CD14-positive monocyte (primary cell): Measurements from ENCODE around the gene MT1E. TPM values are rescaled to one million over a fixed set of nuclear protein-coding genes. Genes with fewer than 3 reads are reported as not detected.

Experiments used
- DNase-seq, 3 donors: peaks; one replicate each; pipeline ENCODE4 v3.0.0-alpha.2; 2011 to 2022
- H2AFZ ChIP-seq: 2 replicates; pipeline ENCODE4 v1.6.0; 2012; ENCODE audit warnings: mild to moderate bottlenecking, low read depth, low read length, inconsistent platforms; ENCODE audit not compliant: insufficient read depth, poor library complexity, severe bottlenecking
- H3K27ac ChIP-seq, 2 donors: 1 replicate in 1 of 2; 2 replicates in 1 of 2; pipeline ENCODE4 v1.5.1; 2012 to 2013; ENCODE audit warnings: low read length in 2 of 2, control low read depth in 1 of 2, inconsistent platforms in 1 of 2, low read depth in 1 of 2, mild to moderate bottlenecking in 1 of 2
- H3K27me3 ChIP-seq, 2 donors: one replicate each; pipeline versions ENCODE4 v1.6.0 to v1.6.1; 2011 to 2013; ENCODE audit warnings: low read length in 2 of 2; ENCODE audit not compliant: control insufficient read depth in 2 of 2, insufficient read depth in 2 of 2
- H3K36me3 ChIP-seq, 2 donors: replicated peaks in 1 of 2; 1 replicate in 1 of 2; 2 replicates in 1 of 2; pipeline versions ENCODE4 v1.5.1 to v1.6.1; 2012 to 2013; ENCODE audit warnings: low read length in 2 of 2, control low read depth in 1 of 2, inconsistent platforms in 1 of 2, mild to moderate bottlenecking in 1 of 2; ENCODE audit not compliant: insufficient read depth in 2 of 2, control insufficient read depth in 1 of 2
- H3K4me1 ChIP-seq, 2 donors: 1 replicate in 1 of 2; 2 replicates in 1 of 2; pipeline versions ENCODE4 v1.5.1 to v1.6.1; 2012 to 2013; ENCODE audit warnings: low read length in 2 of 2, control low read depth in 1 of 2, inconsistent platforms in 1 of 2, mild to moderate bottlenecking in 1 of 2, moderate library complexity in 1 of 2; ENCODE audit not compliant: insufficient read depth in 2 of 2, control insufficient read depth in 1 of 2
- H3K4me2 ChIP-seq: replicated peaks from 2 replicates; pipeline ENCODE3; 2012; ENCODE audit warnings: low read length, moderate library complexity, mild to moderate bottlenecking; ENCODE audit not compliant: poor library complexity, severe bottlenecking; ENCODE audit errors: extremely low read depth
- H3K4me3 ChIP-seq, 3 experiments: fragments of 200-600 bp in 1 of 3; sonication (generic) in 1 of 3; replicated peaks in 1 of 3; 1 replicate in 2 of 3; 2 replicates in 1 of 3; pipeline ENCODE4 v1.5.1; 2011 to 2013; ENCODE audit warnings: low read length in 3 of 3, mild to moderate bottlenecking in 3 of 3, control low read depth in 2 of 3, low read depth in 2 of 3, inconsistent platforms in 1 of 3, moderate library complexity in 1 of 3
- H3K79me2 ChIP-seq: 2 replicates; pipeline ENCODE4 v1.6.0; 2012; ENCODE audit warnings: mild to moderate bottlenecking, control low read depth, inconsistent platforms, low read length, moderate library complexity; ENCODE audit not compliant: insufficient read depth
- H3K9ac ChIP-seq: 2 replicates; pipeline ENCODE4 v1.6.0; 2017; ENCODE audit warnings: low read length, mild to moderate bottlenecking; ENCODE audit not compliant: insufficient read depth, poor library complexity, severe bottlenecking
- H3K9me3 ChIP-seq, 2 donors: replicated peaks in 1 of 2; 1 replicate in 1 of 2; 2 replicates in 1 of 2; pipeline versions ENCODE4 v1.5.1 to v1.6.1; 2012 to 2013; ENCODE audit warnings: low read length in 2 of 2, control low read depth in 1 of 2; ENCODE audit not compliant: control insufficient read depth in 1 of 2, insufficient read depth in 1 of 2
- H4K20me1 ChIP-seq: 2 replicates; pipeline ENCODE4 v1.6.0; 2012; ENCODE audit warnings: mild to moderate bottlenecking, low read length, control low read depth, moderate library complexity; ENCODE audit not compliant: insufficient read depth
- H3K27ac Mint-ChIP-seq, 7 donors: one replicate each; pipeline ENCODE4 v1.8.0; 2020; ENCODE audit warnings: mild to moderate bottlenecking in 7 of 7, mixed read lengths in 7 of 7, moderate library complexity in 6 of 7, inconsistent platforms in 2 of 7
- H3K27me3 Mint-ChIP-seq, 3 donors: one replicate each; pipeline ENCODE4 v1.8.0; 2021 to 2022; ENCODE audit warnings: low read depth in 3 of 3, mild to moderate bottlenecking in 3 of 3, mixed read lengths in 3 of 3, moderate library complexity in 3 of 3, inconsistent platforms in 1 of 3
- H3K36me3 Mint-ChIP-seq, 2 donors: one replicate each; pipeline ENCODE4 v1.8.0; 2020; ENCODE audit warnings: mixed read lengths in 2 of 2, inconsistent platforms in 1 of 2, mild to moderate bottlenecking in 1 of 2
- H3K4me1 Mint-ChIP-seq: one replicate; pipeline ENCODE4 v1.8.0; 2020; ENCODE audit warnings: mild to moderate bottlenecking, mixed read lengths
- H3K4me3 Mint-ChIP-seq, 2 donors: one replicate each; pipeline ENCODE4 v1.8.0; 2020; ENCODE audit warnings: mild to moderate bottlenecking in 2 of 2, mixed read lengths in 2 of 2, moderate library complexity in 1 of 2
- H3K9me3 Mint-ChIP-seq, 7 donors: one replicate each; pipeline ENCODE4 v1.8.0; 2020 to 2022; ENCODE audit warnings: mixed read lengths in 7 of 7, mild to moderate bottlenecking in 6 of 7, moderate library complexity in 6 of 7, inconsistent platforms in 2 of 7
- WGBS: methylation state at CpG from one replicate; pipeline ENCODE4 v1.1.5; 2013; ENCODE audit warnings: missing lambda C conversion rate; ENCODE audit not compliant: insufficient coverage; 5-methylcytosine and 5-hydroxymethylcytosine counted together
- intact Hi-C, 2 donors: fragments of 100-400 bp; cut with micrococcal nuclease; formaldehyde crosslinking; loops; one replicate each; pipeline versions ENCODE4 v1.15.0 to v1.15.1; 2023
- polyA plus RNA-seq, 3 donors: library from polyadenylated mRNA; depleted of rRNA in 1 of 3; unstranded in 2 of 3; stranded (reverse) in 1 of 3; fragments of 300-500 nt in 2 of 3; fragments of >200 nt in 1 of 3; fragmentation: Illumina TruSeq in 2 of 3; gene quantifications; 1 replicate in 2 of 3; 2 replicates in 1 of 3; pipeline ENCODE4 v1.2.3, GENCODE V29; 2012 to 2021
- TF ChIP-seq, protein P1 (sequence below): fragments of 200-600 bp; IDR thresholded peaks from one replicate; pipeline ENCODE4 v1.8.0; 2022; ENCODE audit warnings: antibody characterized with exemption, mild to moderate bottlenecking

The MT1E gene
- polyA plus RNA-seq, 3 donors = 1.3 to 4.3 (median 4.0) TPM

GRCh38 chr16:56606071-56606475 is 19.5 kb upstream of the MT1E start:
- no peaks in the 10 kb centered on the region for H3K36me3 ChIP-seq
- no peaks in the 10 kb centered on the region for H3K9me3 ChIP-seq
- H4K20me1 ChIP-seq = no peaks in the 10 kb centered on the region
- H2AFZ ChIP-seq = no peak overlapping the region
- Mint-ChIP-seq H3K27me3 (peaks cover 6 to 9% (median 8%) of the 10 kb centered on the region in 3 donors), H3K27ac (no peak overlapping the region), H3K4me3 (no peak overlapping the region), H3K9me3 (peaks cover 0 to 3% (median 0%) of the 10 kb centered on the region in 7 donors), H3K36me3 (no peaks in the 10 kb centered on the region), H3K4me1 (peaks cover 39% of the 10 kb centered on the region)
- TF ChIP-seq, protein P1, sequence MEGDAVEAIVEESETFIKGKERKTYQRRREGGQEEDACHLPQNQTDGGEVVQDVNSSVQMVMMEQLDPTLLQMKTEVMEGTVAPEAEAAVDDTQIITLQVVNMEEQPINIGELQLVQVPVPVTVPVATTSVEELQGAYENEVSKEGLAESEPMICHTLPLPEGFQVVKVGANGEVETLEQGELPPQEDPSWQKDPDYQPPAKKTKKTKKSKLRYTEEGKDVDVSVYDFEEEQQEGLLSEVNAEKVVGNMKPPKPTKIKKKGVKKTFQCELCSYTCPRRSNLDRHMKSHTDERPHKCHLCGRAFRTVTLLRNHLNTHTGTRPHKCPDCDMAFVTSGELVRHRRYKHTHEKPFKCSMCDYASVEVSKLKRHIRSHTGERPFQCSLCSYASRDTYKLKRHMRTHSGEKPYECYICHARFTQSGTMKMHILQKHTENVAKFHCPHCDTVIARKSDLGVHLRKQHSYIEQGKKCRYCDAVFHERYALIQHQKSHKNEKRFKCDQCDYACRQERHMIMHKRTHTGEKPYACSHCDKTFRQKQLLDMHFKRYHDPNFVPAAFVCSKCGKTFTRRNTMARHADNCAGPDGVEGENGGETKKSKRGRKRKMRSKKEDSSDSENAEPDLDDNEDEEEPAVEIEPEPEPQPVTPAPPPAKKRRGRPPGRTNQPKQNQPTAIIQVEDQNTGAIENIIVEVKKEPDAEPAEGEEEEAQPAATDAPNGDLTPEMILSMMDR = no peak
- no peaks in the 10 kb centered on the region for H3K79me2 ChIP-seq
- peaks cover 34 to 38% of the 10 kb centered on the region in 2 donors for H3K4me1 ChIP-seq
- H3K4me2 ChIP-seq = no peak overlapping the region
- no peak overlapping the region for H3K9ac ChIP-seq
- no peak for DNase-seq
- WGBS = 89% methylated on average over 2 of the region's 3 CpGs
- peaks cover 0 to 6% of the 10 kb centered on the region in 2 donors for H3K27me3 ChIP-seq
- intact Hi-C loops = loop anchor here (10.0 kb wide), 3 partner anchors 99 to 579 kb away; partner anchors contain the start of genes NUDT21 (in 1 of the 2), OGFOD1 (in 1 of the 2), PSME3IP1 (in 1 of the 2) and RSPRY1 (in 1 of the 2)
- H3K27ac ChIP-seq = no peak overlapping the region
- H3K4me3 ChIP-seq = no peak overlapping the region

DNA sequence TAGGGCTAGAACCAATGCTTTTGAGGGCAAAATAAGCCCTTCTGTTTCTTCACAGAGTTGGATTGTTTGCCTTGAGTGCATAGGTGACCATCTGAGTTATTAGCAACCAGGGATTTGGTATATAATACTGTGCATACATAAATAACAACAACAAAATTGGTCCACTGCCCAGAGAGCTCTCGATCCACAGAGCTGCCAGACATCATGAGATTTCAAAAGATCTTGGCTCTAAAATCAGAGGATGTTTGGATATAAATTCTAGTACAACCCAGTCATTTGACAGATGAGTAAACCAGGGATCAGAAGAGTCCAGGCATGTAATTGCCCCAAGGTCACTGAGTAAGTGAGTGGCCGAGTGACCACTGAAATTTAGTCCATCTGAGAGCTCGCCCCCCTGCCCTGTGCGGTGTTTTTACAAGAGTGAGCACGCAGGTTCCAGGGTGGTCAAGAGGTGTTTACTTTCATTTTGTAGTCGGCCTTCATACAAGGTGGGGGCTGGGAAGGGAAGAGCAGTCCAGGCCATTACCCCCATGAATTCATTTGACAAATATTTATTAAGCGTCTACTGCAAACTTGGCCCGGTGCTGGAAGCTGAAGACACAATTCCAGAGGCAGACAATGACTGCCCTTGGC is 19.0 kb upstream of the MT1E start:
- peaks cover 0 to under 1% of the 10 kb centered on the region in 2 donors for H3K27me3 ChIP-seq
- H3K79me2 ChIP-seq = no peaks in the 10 kb centered on the region
- no peaks in the 10 kb centered on the region for H3K36me3 ChIP-seq
- no peak for DNase-seq
- Mint-ChIP-seq H3K9me3 (peaks cover 0 to 3% (median 0%) of the 10 kb centered on the region in 7 donors), H3K4me3 (no peak overlapping the region), H3K36me3 (no peaks in the 10 kb centered on the region), H3K27ac (peak overlapping the region in 3 of 7 donors; percentile 39 to 56 (median 54)), H3K27me3 (peaks cover 2 to 6% (median 3%) of the 10 kb centered on the region in 3 donors), H3K4me1 (peaks cover 43% of the 10 kb centered on the region)
- intact Hi-C loops = loop anchor here (10.0 kb wide), 3 partner anchors 98 to 578 kb away; partner anchors contain the start of genes NUDT21 (in 1 of the 2), OGFOD1 (in 1 of the 2), PSME3IP1 (in 1 of the 2) and RSPRY1 (in 1 of the 2)
- peaks cover 34 to 41% of the 10 kb centered on the region in 2 donors for H3K4me1 ChIP-seq
- no peaks in the 10 kb centered on the region for H4K20me1 ChIP-seq
- H3K4me2 ChIP-seq = no peak overlapping the region
- H3K4me3 ChIP-seq = no peak overlapping the region
- H3K9ac ChIP-seq = no peak overlapping the region
- H3K27ac ChIP-seq = no peak overlapping the region
- TF ChIP-seq, protein P1 = no peak
- WGBS = 100% methylated on average over 1 of the region's 8 CpGs
- peak overlapping the region; percentile 79 for H2AFZ ChIP-seq
- H3K9me3 ChIP-seq = no peaks in the 10 kb centered on the region
